Measurements from ENCODE around the gene CTTN. TPM values are rescaled to one million over a fixed set of nuclear protein-coding genes. Genes with fewer than 3 reads are reported as not detected.
A peak's percentile ranks its signal among the peaks of the same experiment; 100 is the strongest.

Gene CTTN
- total and polyA plus RNA-seq, 12 donors, result 68.5 to 173 (median 146) TPM

GRCh38 chr11:70466596-70466995, 68.3 kb downstream of the CTTN start:
- Histone ChIP-seq H3K27ac (no peak overlapping the region), H3K9me3 (no peaks in the 10 kb centered on the region), H3K27me3 (peaks cover 0 to 10% (median 5%) of the 10 kb centered on the region in 7 donors), H3K36me3 (no peaks in the 10 kb centered on the region), H3K4me1 (peaks cover 0 to 12% (median 0%) of the 10 kb centered on the region in 9 donors), H3K4me3 (no peak overlapping the region)
- intact Hi-C loops (cut with DNase I), result loop anchor here in 6 of 10 donors (2.0 to 5.0 kb wide), 3 partner anchors 288 to 291 kb away; no protein-coding TSS in a partner anchor
- peak in 1 of 8 donors; percentile 20 for ATAC-seq
- TF ChIP-seq CTCF (IDR thresholded peaks at IDR 0.05), result no peak
- 83 to 85% methylated on average over 8 of the region's 8 CpGs for WGBS, 2 donors
- DNase-seq, result no peak

GRCh38 chr11:70467201-70468085, 69.1 kb downstream of the CTTN start:
- TF ChIP-seq CTCF (IDR thresholded peaks at IDR 0.05), result peak; percentile 82 to 98 (median 91)
- Histone ChIP-seq H3K4me3 (no peak overlapping the region), H3K4me1 (peaks cover 0 to 12% (median 0%) of the 10 kb centered on the region in 9 donors), H3K9me3 (no peaks in the 10 kb centered on the region), H3K36me3 (no peaks in the 10 kb centered on the region), H3K27me3 (peaks cover 0 to 6% (median 2%) of the 10 kb centered on the region in 7 donors), H3K27ac (no peak overlapping the region)
- ATAC-seq (peak in 3 of 8 donors; percentile 50 to 67 (median 52)), DNase-seq (peak; percentile 49 to 58)
- intact Hi-C loops (cut with DNase I), result loop anchor here (1.0 to 5.0 kb wide), 6 partner anchors 15 to 290 kb away; no protein-coding TSS in a partner anchor
- 42 to 43% methylated on average over 20 of the region's 20 CpGs for WGBS, 2 donors

- DNase-seq (no peak), ATAC-seq (no peak)
- intact Hi-C loops (cut with DNase I), result loop anchor here in 3 of 10 donors (1.0 to 5.0 kb wide), 3 partner anchors 14 to 289 kb away; no protein-coding TSS in a partner anchor
- Histone ChIP-seq H3K36me3 (no peaks in the 10 kb centered on the region), H3K27me3 (peaks cover 0 to 6% (median 0%) of the 10 kb centered on the region in 7 donors), H3K27ac (peak overlapping the region in 1 of 10 donors; percentile 7), H3K4me3 (no peak overlapping the region), H3K4me1 (peaks cover 0 to 12% (median 0%) of the 10 kb centered on the region in 9 donors), H3K9me3 (no peaks in the 10 kb centered on the region)
- no peak for TF ChIP-seq CTCF (IDR thresholded peaks at IDR 0.05)
- 77 to 80% methylated on average over 19 of the region's 19 CpGs for WGBS, 2 donors
Measured at GRCh38 chr11:70468256-70469195, 70.2 kb downstream of the CTTN start.

GRCh38 chr11:70470127-70470526, 71.8 kb downstream of the CTTN start:
- Histone ChIP-seq H3K36me3 (no peaks in the 10 kb centered on the region), H3K4me1 (peaks cover 0 to 12% (median 0%) of the 10 kb centered on the region in 9 donors), H3K27me3 (peaks cover 0 to 4% (median 0%) of the 10 kb centered on the region in 7 donors), H3K27ac (peak overlapping the region in 3 of 10 donors; percentile 14 to 49 (median 33)), H3K9me3 (no peaks in the 10 kb centered on the region), H3K4me3 (no peak overlapping the region)
- 22 to 44% methylated on average over 6 of the region's 6 CpGs for WGBS, 2 donors
- DNase-seq (no peak), ATAC-seq (peak in 7 of 8 donors; percentile 31 to 81 (median 63))
- intact Hi-C loops (cut with DNase I), result no loop called here
- TF ChIP-seq CTCF (IDR thresholded peaks at IDR 0.05), result no peak
